Mesenchymal stem cell (in vitro differentiated cells and primary cell): ENCODE data around the gene COL6A5.
"Not testable (repeated sequence)": the region's sequence is repeated elsewhere in the genome, so short reads cannot be mapped to it uniquely, and the experiment has no call there.

Experiments
- DNase-seq: peaks from one replicate; pipeline ENCODE4 v3.0.0-alpha.2; 2013
- H2AFZ ChIP-seq: one replicate; pipeline ENCODE4 v1.6.1; 2013; ENCODE audit warnings: low read depth, mild to moderate bottlenecking, control low read depth, inconsistent platforms, low read length, moderate library complexity
- H2AK5ac ChIP-seq: 2 replicates; pipeline ENCODE4 v1.6.1; 2013; ENCODE audit warnings: low read length, moderate library complexity, mild to moderate bottlenecking, inconsistent platforms; ENCODE audit not compliant: severe bottlenecking
- H2BK120ac ChIP-seq: one replicate; pipeline ENCODE4 v1.6.1; 2013; ENCODE audit warnings: low read depth, mild to moderate bottlenecking, inconsistent platforms, low read length, moderate library complexity
- H2BK12ac ChIP-seq, 2 experiments: one replicate each; pipeline ENCODE4 v1.6.1; 2013; ENCODE audit warnings: inconsistent platforms in 2 of 2, low read length in 2 of 2, mild to moderate bottlenecking in 2 of 2, moderate library complexity in 2 of 2, control low read depth in 1 of 2
- H2BK15ac ChIP-seq: one replicate; pipeline ENCODE4 v1.6.1; 2013; ENCODE audit warnings: mild to moderate bottlenecking, low read depth, inconsistent platforms; ENCODE audit not compliant: poor library complexity, severe bottlenecking
- H2BK5ac ChIP-seq: 2 replicates; pipeline ENCODE4 v1.6.1; 2013; ENCODE audit warnings: low read depth, mild to moderate bottlenecking, low read length, control low read depth, inconsistent platforms; ENCODE audit not compliant: poor library complexity, severe bottlenecking
- H3K14ac ChIP-seq, 2 experiments: one replicate each; pipeline ENCODE4 v1.6.1; 2013; ENCODE audit warnings: inconsistent platforms in 2 of 2, low read length in 2 of 2, control low read depth in 1 of 2, mild to moderate bottlenecking in 1 of 2, moderate library complexity in 1 of 2
- H3K18ac ChIP-seq, 2 experiments: one replicate each; pipeline ENCODE4 v1.6.1; 2013; ENCODE audit warnings: inconsistent platforms in 2 of 2, low read length in 2 of 2, control low read depth in 1 of 2, low read depth in 1 of 2, mild to moderate bottlenecking in 1 of 2
- H3K23ac ChIP-seq, 2 experiments: one replicate each; pipeline ENCODE4 v1.6.1; 2013; ENCODE audit warnings: inconsistent platforms in 2 of 2, low read length in 2 of 2, mild to moderate bottlenecking in 2 of 2, moderate library complexity in 2 of 2, control low read depth in 1 of 2
- H3K27ac ChIP-seq: 2 replicates; pipeline ENCODE4 v1.5.1; 2013; ENCODE audit warnings: mild to moderate bottlenecking, moderate library complexity, low read length, control low read depth, inconsistent platforms; ENCODE audit not compliant: poor library complexity, severe bottlenecking
- H3K27me3 ChIP-seq, 2 experiments: 2 replicates each; pipeline versions ENCODE4 v1.6.1 to v1.7.0; 2013; ENCODE audit warnings: low read length in 2 of 2, mild to moderate bottlenecking in 2 of 2, moderate library complexity in 2 of 2, control low read depth in 1 of 2, inconsistent platforms in 1 of 2; ENCODE audit not compliant: control insufficient read depth in 1 of 2, insufficient read depth in 1 of 2
- H3K36me3 ChIP-seq, 2 experiments: 2 replicates each; pipeline versions ENCODE4 v1.6.1 to v1.7.0; 2013; ENCODE audit warnings: low read length in 2 of 2, control low read depth in 1 of 2, inconsistent platforms in 1 of 2, low read depth in 1 of 2, mild to moderate bottlenecking in 1 of 2; ENCODE audit not compliant: insufficient read depth in 2 of 2, control insufficient read depth in 1 of 2
- H3K4ac ChIP-seq, 2 experiments: one replicate each; pipeline ENCODE4 v1.6.1; 2013; ENCODE audit warnings: inconsistent platforms in 2 of 2, low read length in 2 of 2, mild to moderate bottlenecking in 2 of 2, moderate library complexity in 2 of 2, control low read depth in 1 of 2, low read depth in 1 of 2
- H3K4me1 ChIP-seq: 2 replicates; pipeline ENCODE4 v1.6.1; 2013; ENCODE audit warnings: low read depth, low read length, control low read depth; ENCODE audit not compliant: control insufficient read depth, insufficient read depth
- H3K4me2 ChIP-seq: 2 replicates; pipeline ENCODE4 v1.6.1; 2013; ENCODE audit warnings: low read length, mild to moderate bottlenecking, inconsistent platforms; ENCODE audit not compliant: poor library complexity, severe bottlenecking
- H3K4me3 ChIP-seq, 2 experiments: 2 replicates each; pipeline versions ENCODE4 v1.5.1 to v1.7.0; 2013; ENCODE audit warnings: low read length in 2 of 2, mild to moderate bottlenecking in 2 of 2, control low read depth in 1 of 2, low read depth in 1 of 2; ENCODE audit not compliant: insufficient read depth in 1 of 2
- H3K79me1 ChIP-seq: replicated peaks from 2 replicates; pipeline ENCODE4 v1.6.1; 2013; ENCODE audit warnings: mild to moderate bottlenecking, control low read depth, low read length, inconsistent platforms; ENCODE audit not compliant: poor library complexity, severe bottlenecking
- H3K9ac ChIP-seq: 2 replicates; pipeline ENCODE4 v1.7.0; 2013; ENCODE audit warnings: mild to moderate bottlenecking, low read length, moderate library complexity
- H3K9me3 ChIP-seq: 2 replicates; pipeline ENCODE4 v1.7.0; 2013; ENCODE audit warnings: mild to moderate bottlenecking, low read length; ENCODE audit not compliant: control insufficient read depth
- H4K8ac ChIP-seq: one replicate; pipeline ENCODE4 v1.6.1; 2013; ENCODE audit warnings: inconsistent platforms, mild to moderate bottlenecking, low read length, moderate library complexity
- H4K91ac ChIP-seq: one replicate; pipeline ENCODE4 v1.6.1; 2013; ENCODE audit warnings: mild to moderate bottlenecking, low read length, inconsistent platforms
- WGBS: methylation state at CpG from one replicate; pipeline ENCODE4 v1.1.7; 2013; ENCODE audit warnings: mixed read lengths; 5-methylcytosine and 5-hydroxymethylcytosine counted together

Gene COL6A5

GRCh38 chr3:130404401-130404800, 58.9 kb downstream of the COL6A5 start:
- Histone ChIP-seq H3K4me1 (no peaks in the 10 kb centered on the region), H3K4ac (no peak overlapping the region), H4K8ac (no peak overlapping the region), H3K4me2 (no peak overlapping the region), H2BK12ac (no peak overlapping the region), H3K27me3 (peaks cover 0 to 56% of the 10 kb centered on the region in 2 experiments), H3K79me1 (no peaks in the 10 kb centered on the region), H3K18ac (no peak overlapping the region), H3K36me3 (no peaks in the 10 kb centered on the region), H3K27ac (no peak overlapping the region), H3K4me3 (no peak overlapping the region), H2AFZ (no peak overlapping the region), H2BK15ac (no peak overlapping the region), H3K14ac (no peak overlapping the region), H3K9me3 (peaks cover 20% of the 10 kb centered on the region), H4K91ac (no peak overlapping the region), H2AK5ac (no peak overlapping the region), H2BK120ac (no peak overlapping the region), H2BK5ac (no peak overlapping the region), H3K9ac (no peak overlapping the region), H3K23ac (no peak overlapping the region)
- no peak for DNase-seq

DNA sequence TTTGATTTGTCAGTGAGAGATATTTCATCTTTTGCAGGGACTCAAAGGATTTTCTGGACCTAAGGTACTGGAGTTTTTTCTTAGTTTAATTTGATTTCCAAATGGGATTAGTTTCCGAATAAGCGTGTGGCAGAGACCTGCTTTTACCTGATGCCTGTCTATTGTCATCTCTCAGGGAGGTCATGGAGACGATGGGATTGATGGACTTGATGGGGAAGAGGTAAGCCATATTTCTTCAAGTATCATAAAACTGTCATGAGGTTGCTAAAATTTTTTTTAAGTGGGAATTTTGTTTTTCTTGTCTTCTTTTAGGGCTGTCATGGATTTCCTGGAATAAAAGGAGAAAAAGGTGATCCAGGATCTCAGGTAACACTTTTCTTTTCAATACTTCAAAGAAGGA, 60.5 kb downstream of the COL6A5 start:
- no peak overlapping the region for H3K4me3 ChIP-seq
- no peak overlapping the region for H4K8ac ChIP-seq
- no peak overlapping the region for H3K9ac ChIP-seq
- no peak overlapping the region for H3K4me2 ChIP-seq
- H3K14ac ChIP-seq, result no peak overlapping the region
- no peak overlapping the region for H2AFZ ChIP-seq
- H2BK5ac ChIP-seq, result no peak overlapping the region
- H2BK15ac ChIP-seq, result no peak overlapping the region
- H3K18ac ChIP-seq, result no peak overlapping the region
- no peaks in the 10 kb centered on the region for H3K4me1 ChIP-seq
- H3K79me1 ChIP-seq, result no peaks in the 10 kb centered on the region
- peaks cover 0 to 57% of the 10 kb centered on the region in 2 experiments for H3K27me3 ChIP-seq
- no peak overlapping the region for H2AK5ac ChIP-seq
- H4K91ac ChIP-seq, result no peak overlapping the region
- no peak overlapping the region for H2BK12ac ChIP-seq
- no peak overlapping the region for H2BK120ac ChIP-seq
- WGBS, result 59% methylated on average over 3 of the region's 3 CpGs
- no peak overlapping the region for H3K27ac ChIP-seq
- no peak overlapping the region for H3K4ac ChIP-seq
- H3K36me3 ChIP-seq, result no peaks in the 10 kb centered on the region
- H3K9me3 ChIP-seq, result peaks cover 20% of the 10 kb centered on the region
- H3K23ac ChIP-seq, result no peak overlapping the region
- no peak for DNase-seq

DNA sequence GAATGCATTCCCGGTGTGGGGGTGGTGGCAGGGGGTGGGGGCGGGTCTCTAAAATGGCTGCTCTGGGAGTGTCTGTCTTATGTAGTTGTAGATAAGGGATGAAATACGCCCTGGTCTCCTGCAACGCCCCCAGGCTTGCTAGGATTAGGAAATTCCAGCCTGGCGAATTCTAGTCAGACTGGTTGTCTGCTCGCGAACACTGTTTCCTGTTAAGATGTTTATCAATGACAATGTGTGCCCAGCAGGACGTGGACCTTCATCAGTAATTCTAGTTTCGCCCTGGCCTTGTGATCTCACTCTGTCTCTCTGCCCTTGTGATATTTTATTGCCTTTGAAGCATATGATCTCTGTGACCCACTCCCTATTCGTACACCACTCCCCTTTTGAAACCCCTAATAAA, 62.8 kb downstream of the COL6A5 start:
- H3K18ac ChIP-seq, H3K9ac ChIP-seq, H3K79me1 ChIP-seq, H3K4me3 ChIP-seq, H3K4me1 ChIP-seq, H3K4me2 ChIP-seq, H2BK15ac ChIP-seq, H2AK5ac ChIP-seq, H3K4ac ChIP-seq, H4K91ac ChIP-seq, H3K14ac ChIP-seq, H2BK5ac ChIP-seq, H3K23ac ChIP-seq, H3K36me3 ChIP-seq, DNase-seq, H2BK12ac ChIP-seq, H2AFZ ChIP-seq, H3K27ac ChIP-seq, H4K8ac ChIP-seq, H2BK120ac ChIP-seq: not testable (repeated sequence)
- H3K9me3 ChIP-seq, result peaks cover 20% of the 10 kb centered on the region
- H3K27me3 ChIP-seq, result peaks cover 0 to 53% of the 10 kb centered on the region in 2 experiments
- WGBS, result 51% methylated on average over 10 of the region's 10 CpGs

- H3K36me3 ChIP-seq, result no peaks in the 10 kb centered on the region
- H3K23ac ChIP-seq, result no peak overlapping the region
- H3K4me2 ChIP-seq, result no peak overlapping the region
- H3K4ac ChIP-seq, result no peak overlapping the region
- H3K18ac ChIP-seq, result no peak overlapping the region
- no peak overlapping the region for H3K9ac ChIP-seq
- H3K14ac ChIP-seq, result no peak overlapping the region
- no peak overlapping the region for H2BK15ac ChIP-seq
- no peak overlapping the region for H3K27ac ChIP-seq
- H2BK120ac ChIP-seq, result no peak overlapping the region
- H3K27me3 ChIP-seq, result peaks cover 0 to 34% of the 10 kb centered on the region in 2 experiments
- H3K79me1 ChIP-seq, result no peaks in the 10 kb centered on the region
- no peak overlapping the region for H3K4me3 ChIP-seq
- no peak overlapping the region for H4K8ac ChIP-seq
- no peaks in the 10 kb centered on the region for H3K4me1 ChIP-seq
- H3K9me3 ChIP-seq, result peaks cover 20% of the 10 kb centered on the region
- no peak overlapping the region for H4K91ac ChIP-seq
- H2BK5ac ChIP-seq, result no peak overlapping the region
- H2AFZ ChIP-seq, result no peak overlapping the region
- no peak for DNase-seq
- H2BK12ac ChIP-seq, result no peak overlapping the region
- H2AK5ac ChIP-seq, result no peak overlapping the region
Observed at GRCh38 chr3:130411320-130411719, 65.8 kb downstream of the COL6A5 start.
